IPS-20b (cell line): ENCODE measurements around the gene AQP5.
"Not testable (repeated sequence)": the region's sequence is repeated elsewhere in the genome, so short reads cannot be mapped to it uniquely, and the experiment has no call there.

Experiments used
- H3K27ac ChIP-seq: one replicate; pipeline ENCODE4 v1.5.1; 2013; ENCODE audit warnings: low read length
- H3K27me3 ChIP-seq: 2 replicates; pipeline ENCODE4 v1.6.1; 2013; ENCODE audit warnings: mild to moderate bottlenecking, low read length, inconsistent platforms; ENCODE audit not compliant: insufficient read depth
- H3K36me3 ChIP-seq: 2 replicates; pipeline ENCODE4 v1.6.1; 2013; ENCODE audit warnings: low read depth, mild to moderate bottlenecking, inconsistent platforms, low read length, moderate library complexity; ENCODE audit not compliant: insufficient read depth
- H3K4me1 ChIP-seq: 2 replicates; pipeline ENCODE4 v1.6.1; 2013; ENCODE audit warnings: mild to moderate bottlenecking, control low read depth, inconsistent platforms, low read length, moderate library complexity; ENCODE audit not compliant: insufficient read depth
- H3K4me3 ChIP-seq: 2 replicates; pipeline ENCODE4 v1.5.1; 2013; ENCODE audit warnings: mild to moderate bottlenecking, low read length, inconsistent platforms
- H3K9ac ChIP-seq: 2 replicates; pipeline ENCODE4 v1.6.1; 2013; ENCODE audit warnings: low read depth, mild to moderate bottlenecking, inconsistent platforms, low read length, moderate library complexity
- H3K9me3 ChIP-seq: 2 replicates; pipeline ENCODE4 v1.6.1; 2013; ENCODE audit warnings: mild to moderate bottlenecking, low read depth, low read length, inconsistent platforms; ENCODE audit not compliant: insufficient read depth

The AQP5 gene

GRCh38 chr12:49979791-49980190, 18.1 kb downstream of the AQP5 start:
- Histone ChIP-seq H3K27me3 (no peaks in the 10 kb centered on the region; the same call in 1 of the 2 replicates), H3K9ac (no peak overlapping the region), H3K27ac (no peak overlapping the region), H3K4me1 (peaks cover 3% of the 10 kb centered on the region; the same call in 1 of the 2 replicates), H3K9me3 (no peaks in the 10 kb centered on the region), H3K4me3 (no peak overlapping the region), H3K36me3 (no peaks in the 10 kb centered on the region)

- Histone ChIP-seq H3K9me3 (no peaks in the 10 kb centered on the region), H3K27me3 (no peaks in the 10 kb centered on the region; the same call in 1 of the 2 replicates), H3K9ac (no peak overlapping the region), H3K27ac (no peak overlapping the region), H3K36me3 (no peaks in the 10 kb centered on the region), H3K4me1 (peaks cover 8% of the 10 kb centered on the region), H3K4me3 (no peak overlapping the region)
Measured at GRCh38 chr12:49980501-49981349, 19.1 kb downstream of the AQP5 start.

- H3K27me3 ChIP-seq, result no peaks in the 10 kb centered on the region
- H3K4me3 ChIP-seq, result no peak overlapping the region
- H3K9ac ChIP-seq, result no peak overlapping the region
- H3K36me3 ChIP-seq, result peaks cover 1% of the 10 kb centered on the region
- H3K27ac ChIP-seq, result no peak overlapping the region
- H3K9me3 ChIP-seq, result no peaks in the 10 kb centered on the region
- peaks cover 8% of the 10 kb centered on the region for H3K4me1 ChIP-seq
Measured at GRCh38 chr12:49982246-49983087, 20.8 kb downstream of the AQP5 start.

- peaks cover 16% of the 10 kb centered on the region for H3K36me3 ChIP-seq
- H3K4me3 ChIP-seq, result no peak overlapping the region
- H3K4me1 ChIP-seq, result peaks cover 8% of the 10 kb centered on the region
- no peak overlapping the region for H3K9ac ChIP-seq
- no peaks in the 10 kb centered on the region for H3K9me3 ChIP-seq
- no peaks in the 10 kb centered on the region for H3K27me3 ChIP-seq
- H3K27ac ChIP-seq, result no peak overlapping the region
Measured at GRCh38 chr12:49983892-49984291, 22.2 kb downstream of the AQP5 start.

DNA sequence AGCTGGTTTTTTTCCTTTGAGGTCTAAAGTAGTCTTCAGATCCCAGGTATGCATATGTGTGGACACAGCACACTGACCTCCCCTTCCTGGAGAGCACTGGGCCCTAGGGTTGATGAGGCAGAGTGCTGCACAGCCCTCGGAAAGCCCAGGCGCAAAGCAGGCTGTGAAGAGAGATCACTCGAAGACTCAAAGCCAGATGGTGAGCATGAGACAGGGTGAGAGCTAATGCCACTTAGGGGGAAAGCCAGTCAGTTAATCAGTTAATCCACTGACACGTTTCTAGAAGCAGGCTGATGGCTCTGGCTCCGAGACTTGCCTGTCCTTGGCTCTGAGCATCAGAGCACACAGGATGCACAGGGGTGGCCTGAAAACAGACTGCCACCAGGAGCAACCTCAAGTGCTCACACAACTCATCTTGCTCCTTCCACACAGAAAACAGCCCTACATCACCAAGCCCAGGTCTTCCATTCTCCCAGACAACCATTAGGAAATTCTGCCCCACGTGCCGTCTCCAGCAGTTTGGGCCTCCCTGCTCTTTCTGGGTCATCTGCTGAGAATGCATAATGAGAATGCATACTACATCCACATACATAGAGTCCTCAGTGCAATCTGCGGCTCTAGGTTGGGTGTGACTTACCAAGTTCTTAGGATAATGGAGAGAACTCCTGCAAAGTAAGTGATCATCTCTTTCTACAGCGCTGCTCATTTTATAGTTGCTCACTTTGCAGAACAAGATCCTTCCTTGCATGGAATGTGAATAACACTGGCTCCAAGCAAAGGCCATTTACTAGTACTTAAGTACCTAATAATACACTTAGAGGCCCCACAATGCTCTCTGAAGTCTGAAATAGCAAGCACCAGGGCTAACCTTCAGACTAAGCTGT, 23.0 kb downstream of the AQP5 start:
- Histone ChIP-seq H3K27ac (no peak overlapping the region), H3K9ac (no peak overlapping the region), H3K27me3 (no peaks in the 10 kb centered on the region), H3K36me3 (peaks cover 23% of the 10 kb centered on the region), H3K4me3 (no peak overlapping the region), H3K9me3 (no peaks in the 10 kb centered on the region), H3K4me1 (peaks cover 8% of the 10 kb centered on the region)

- Histone ChIP-seq H3K9ac (no peak overlapping the region), H3K27me3 (no peaks in the 10 kb centered on the region), H3K9me3 (no peaks in the 10 kb centered on the region), H3K4me3 (no peak overlapping the region), H3K27ac (no peak overlapping the region), H3K4me1 (peaks cover 8% of the 10 kb centered on the region), H3K36me3 (peaks cover 36% of the 10 kb centered on the region)
Measured at GRCh38 chr12:49985981-49986380, 24.3 kb downstream of the AQP5 start.

- not testable (repeated sequence) for H3K4me1 ChIP-seq, H3K9ac ChIP-seq, H3K9me3 ChIP-seq, H3K27me3 ChIP-seq, H3K4me3 ChIP-seq, H3K27ac ChIP-seq
- peaks cover 39% of the 10 kb centered on the region for H3K36me3 ChIP-seq
Measured at GRCh38 chr12:49986476-49986875, 24.8 kb downstream of the AQP5 start.

DNA sequence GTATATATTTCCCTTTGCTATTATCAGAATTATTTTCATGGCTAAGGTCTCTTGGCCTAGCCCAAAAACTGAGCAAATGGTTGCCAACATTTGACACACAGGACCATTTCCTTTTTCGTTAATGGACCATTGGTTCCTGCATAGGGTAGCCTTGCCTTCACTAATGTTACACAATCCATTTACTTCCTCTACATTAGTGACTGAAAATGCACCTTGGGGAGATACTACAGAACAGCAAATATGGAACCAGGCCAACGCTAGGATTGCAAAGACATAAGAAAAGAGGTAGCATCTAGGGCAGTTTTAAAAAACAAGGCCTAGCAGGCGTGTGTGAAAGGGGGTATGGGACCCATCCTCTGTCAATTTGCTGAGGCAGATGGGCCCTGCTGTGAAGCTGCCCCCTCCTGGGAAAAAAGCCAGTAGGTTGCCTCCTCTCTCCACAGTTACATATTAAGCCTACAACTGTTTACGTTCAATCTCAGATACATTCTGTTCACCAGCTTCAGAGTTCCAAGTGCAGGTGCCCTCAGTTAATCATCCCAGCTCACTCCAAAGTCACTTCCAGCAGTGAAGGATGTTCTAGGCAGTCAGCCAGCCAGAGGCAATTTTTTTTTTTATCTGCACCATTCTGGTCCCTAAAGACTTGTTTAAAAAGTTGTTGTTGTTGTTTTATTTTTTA, 26.1 kb downstream of the AQP5 start:
- peaks cover 52% of the 10 kb centered on the region for H3K36me3 ChIP-seq
- H3K27me3 ChIP-seq, result no peaks in the 10 kb centered on the region
- no peak overlapping the region for H3K27ac ChIP-seq
- H3K4me3 ChIP-seq, result no peak overlapping the region
- H3K9me3 ChIP-seq, result no peaks in the 10 kb centered on the region
- peaks cover 8% of the 10 kb centered on the region for H3K4me1 ChIP-seq
- H3K9ac ChIP-seq, result no peak overlapping the region

DNA sequence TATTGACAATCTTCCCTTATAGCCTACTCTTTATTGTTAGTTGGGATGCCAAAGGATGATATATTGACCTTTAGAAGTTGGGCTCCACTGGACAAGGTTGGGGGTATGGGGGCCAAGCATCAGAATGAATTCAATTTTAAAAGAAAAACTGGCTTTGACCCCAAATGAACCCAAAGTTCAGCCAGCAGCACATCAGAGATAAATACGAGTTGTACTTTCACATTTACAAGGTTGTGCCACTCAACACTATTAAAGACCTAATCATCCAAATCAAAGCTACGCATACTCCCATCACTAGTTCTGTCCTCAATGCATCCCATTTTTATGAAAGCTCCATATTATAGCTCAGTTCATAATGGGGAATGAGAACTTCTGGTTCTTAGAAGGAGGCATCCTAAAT, 27.7 kb downstream of the AQP5 start:
- H3K27me3 ChIP-seq, H3K4me1 ChIP-seq, H3K9me3 ChIP-seq, H3K27ac ChIP-seq, H3K4me3 ChIP-seq, H3K9ac ChIP-seq: not testable (repeated sequence)
- H3K36me3 ChIP-seq, result peaks cover 65% of the 10 kb centered on the region

GRCh38 chr12:49990273-49990672, 28.6 kb downstream of the AQP5 start:
- Histone ChIP-seq H3K4me3 (no peak overlapping the region), H3K27ac (no peak overlapping the region), H3K9me3 (no peaks in the 10 kb centered on the region), H3K4me1 (peaks cover 5% of the 10 kb centered on the region), H3K36me3 (peaks cover 74% of the 10 kb centered on the region), H3K27me3 (no peaks in the 10 kb centered on the region), H3K9ac (no peak overlapping the region)

DNA sequence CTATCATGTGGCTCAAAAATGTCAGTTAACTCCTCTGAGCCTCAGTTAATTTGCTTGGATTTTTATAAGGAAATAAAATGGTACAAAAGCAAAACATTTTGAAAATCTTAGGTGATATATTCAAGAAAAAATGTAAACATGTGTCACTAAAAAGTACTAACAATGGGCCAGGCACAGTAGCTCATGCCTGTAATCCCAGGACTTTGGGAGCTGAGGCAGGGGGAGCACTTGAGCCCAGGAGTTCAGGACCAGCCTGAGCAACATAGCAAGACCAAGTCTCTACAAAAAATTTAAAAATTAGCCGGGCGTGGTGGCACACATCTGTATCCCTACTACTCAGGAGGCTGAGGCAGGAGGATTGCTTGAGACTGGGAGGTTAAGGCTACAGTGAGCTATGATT, 36.8 kb downstream of the AQP5 start:
- peaks cover 90% of the 10 kb centered on the region for H3K36me3 ChIP-seq
- no peak overlapping the region for H3K27ac ChIP-seq
- no peak overlapping the region for H3K9ac ChIP-seq
- no peaks in the 10 kb centered on the region for H3K27me3 ChIP-seq
- no peaks in the 10 kb centered on the region for H3K9me3 ChIP-seq
- no peak overlapping the region for H3K4me3 ChIP-seq
- H3K4me1 ChIP-seq, result no peaks in the 10 kb centered on the region
